Left forelimb (tissue), 1 donor: ENCODE data around the gene TAC1.
"Not testable (repeated sequence)": the region's sequence is repeated elsewhere in the genome, so short reads cannot be mapped to it uniquely, and the experiment has no call there.

ENCODE experiments used
- DNase-seq: peaks from one replicate; pipeline ENCODE4 v3.0.0-alpha.2; 2018; ENCODE audit warnings: low spot score

The TAC1 gene, protein sequence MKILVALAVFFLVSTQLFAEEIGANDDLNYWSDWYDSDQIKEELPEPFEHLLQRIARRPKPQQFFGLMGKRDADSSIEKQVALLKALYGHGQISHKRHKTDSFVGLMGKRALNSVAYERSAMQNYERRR

DNA sequence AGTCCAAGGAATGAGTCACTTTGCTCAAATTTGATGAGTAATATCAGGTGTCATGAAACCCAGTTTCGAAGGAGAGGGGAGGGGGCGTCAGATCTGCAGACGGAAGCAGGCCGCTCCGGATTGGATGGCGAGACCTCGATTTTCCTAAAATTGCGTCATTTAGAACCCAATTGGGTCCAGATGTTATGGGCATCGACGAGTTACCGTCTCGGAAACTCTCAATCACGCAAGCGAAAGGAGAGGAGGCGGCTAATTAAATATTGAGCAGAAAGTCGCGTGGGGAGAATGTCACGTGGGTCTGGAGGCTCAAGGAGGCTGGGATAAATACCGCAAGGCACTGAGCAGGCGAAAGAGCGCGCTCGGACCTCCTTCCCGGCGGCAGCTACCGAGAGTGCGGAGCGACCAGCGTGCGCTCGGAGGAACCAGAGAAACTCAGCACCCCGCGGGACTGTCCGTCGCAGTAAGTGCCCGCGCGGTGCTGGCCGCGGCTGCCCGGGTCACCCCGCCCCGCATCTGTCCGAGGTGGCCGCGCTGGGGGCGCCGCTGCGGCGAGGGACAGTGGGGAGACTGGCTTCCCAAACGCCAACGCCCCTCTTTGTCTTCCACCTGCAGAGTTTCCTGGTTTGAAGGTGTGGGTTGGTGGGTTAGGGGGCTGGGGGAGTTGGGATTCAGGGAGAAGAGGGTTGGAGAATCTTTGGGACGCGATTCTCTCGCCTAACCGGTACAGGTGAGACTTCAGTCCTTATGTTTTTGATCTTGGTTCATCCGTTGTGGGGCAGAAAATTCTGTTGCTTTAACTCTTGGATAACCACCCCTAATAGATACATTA is at the start of gene TAC1:
TAC1 (plus strand) TSS at position 351 of the 829 bp plus-strand sequence. CDS start 527 bp downstream, outside the sequence.
- no peak for DNase-seq

DNA sequence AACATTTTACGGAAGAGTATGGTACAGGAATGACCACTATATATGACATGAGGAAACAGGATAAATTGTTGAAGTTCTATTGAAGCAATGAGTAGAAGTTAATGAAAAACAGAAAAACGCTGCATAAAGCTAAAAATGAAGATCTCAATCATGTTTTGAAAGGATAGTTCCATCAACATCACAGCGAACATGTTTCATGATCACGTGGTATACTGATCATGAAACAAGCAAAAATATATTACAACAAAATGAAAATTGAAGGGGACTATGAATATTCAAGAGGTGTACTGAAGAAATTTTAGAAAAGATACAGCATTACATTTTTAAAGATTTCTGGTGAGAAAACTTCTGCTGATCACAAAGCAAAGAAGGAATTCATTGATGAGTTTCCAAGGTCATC is 45.9 kb upstream of the TAC1 start:
- DNase-seq: no peak

DNA sequence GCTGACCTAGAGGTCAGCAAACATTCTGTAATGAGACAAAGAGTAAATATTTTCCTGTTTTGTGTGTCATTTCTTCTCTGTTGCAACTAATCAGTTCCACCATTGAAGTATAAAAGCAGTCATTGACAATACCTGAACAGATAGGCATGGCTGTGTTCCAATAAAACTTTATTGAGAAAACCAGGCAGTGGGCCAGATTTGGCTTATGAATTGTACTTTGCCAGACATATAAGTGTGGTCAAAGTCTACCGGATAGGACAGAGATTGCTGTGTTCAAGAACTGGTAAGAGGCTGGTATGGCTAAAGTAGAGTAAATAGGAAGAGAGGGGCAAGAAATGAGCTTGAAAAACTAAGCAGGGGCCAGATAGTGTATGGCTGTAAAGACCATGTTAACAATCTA is 38.3 kb upstream of the TAC1 start:
- DNase-seq: no peak

DNA sequence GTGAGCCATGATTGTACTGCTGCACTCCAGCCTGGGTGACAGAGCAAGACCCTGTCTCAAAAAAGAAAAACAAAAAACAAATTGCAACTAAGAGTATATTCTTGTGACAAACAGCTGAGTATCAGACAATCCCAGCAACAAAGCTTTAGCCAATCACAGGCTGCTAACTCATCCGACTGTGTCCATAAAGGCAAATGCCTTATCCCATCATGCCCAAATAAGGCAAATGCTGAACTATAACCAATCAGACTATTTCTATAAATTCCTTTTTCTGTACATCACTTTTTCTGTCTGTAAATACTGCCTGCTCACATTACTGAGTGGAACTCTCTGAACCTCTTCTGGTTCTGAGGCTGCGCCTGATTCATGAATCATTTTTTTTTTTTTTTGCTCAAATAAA is 37.5 kb upstream of the TAC1 start:
- DNase-seq: no peak

DNA sequence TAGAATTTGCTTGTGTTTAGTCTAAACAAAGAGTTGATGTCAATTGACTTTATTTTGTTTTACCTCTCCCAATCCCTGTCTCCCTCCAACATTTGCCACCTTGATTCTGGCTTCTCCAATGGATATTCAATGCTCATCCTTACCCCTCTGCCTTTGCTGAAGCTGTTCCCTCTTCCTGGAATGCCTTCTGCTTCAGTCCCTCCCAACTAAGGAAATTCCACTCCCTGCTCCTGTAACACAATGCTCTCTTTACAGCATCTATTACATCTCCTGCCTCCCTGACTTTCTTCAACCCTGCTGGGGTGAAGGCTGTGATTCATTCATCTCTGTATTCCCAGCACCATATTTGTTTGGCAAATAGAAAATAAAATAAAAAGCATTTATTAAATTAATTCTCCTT is 34.5 kb upstream of the TAC1 start:
- DNase-seq: no peak

DNA sequence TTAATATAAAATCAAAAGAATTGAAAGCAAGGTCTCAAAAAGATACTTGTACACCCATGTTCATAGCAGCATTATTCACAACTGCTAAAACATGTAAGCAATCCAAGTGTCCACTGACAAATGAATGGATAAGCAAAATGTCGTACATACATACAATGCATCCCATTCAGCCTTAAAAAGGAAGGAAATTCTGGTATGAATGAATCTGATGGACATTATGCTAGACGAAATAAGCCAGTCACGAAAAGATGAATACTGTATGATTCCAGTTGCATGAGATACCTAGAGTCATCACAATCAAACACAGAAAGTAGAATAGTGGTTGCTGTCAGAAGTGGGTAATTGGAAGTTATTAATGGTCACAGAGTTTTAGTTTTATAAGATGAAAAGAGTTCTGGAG is 9.5 kb upstream of the TAC1 start:
- no peak for DNase-seq

DNA sequence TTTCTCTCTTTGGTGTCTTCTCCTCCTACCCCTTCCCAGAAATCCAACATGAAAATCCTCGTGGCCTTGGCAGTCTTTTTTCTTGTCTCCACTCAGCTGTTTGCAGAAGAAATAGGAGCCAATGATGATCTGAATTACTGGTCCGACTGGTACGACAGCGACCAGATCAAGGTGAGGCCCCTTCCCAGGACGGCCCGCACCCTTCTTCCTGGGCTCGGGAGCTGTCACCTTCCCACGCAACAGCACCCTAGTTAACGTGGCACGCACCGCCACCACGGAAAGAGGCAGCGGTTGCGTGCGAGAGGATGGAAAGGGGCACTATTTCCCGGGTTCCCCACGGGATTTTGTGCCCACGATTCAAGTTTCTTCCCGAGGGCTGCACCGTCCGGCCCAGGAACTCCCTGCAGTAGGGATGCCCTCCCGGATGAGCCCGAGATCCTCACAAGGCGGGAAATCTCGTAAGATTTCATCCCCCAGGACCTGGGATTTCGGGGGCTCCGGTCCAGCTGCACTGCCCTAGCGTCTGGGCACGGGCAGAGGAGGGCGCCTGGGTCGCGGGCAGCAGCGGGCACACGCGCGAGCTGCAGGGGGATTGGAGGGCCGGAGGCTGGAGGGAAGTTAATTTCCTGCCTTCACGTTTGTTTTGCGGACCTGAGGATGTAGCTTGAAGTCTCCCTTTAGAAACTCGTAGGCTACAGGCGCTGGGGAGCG is 834 bp downstream of the TAC1 start:
- no peak for DNase-seq

DNA sequence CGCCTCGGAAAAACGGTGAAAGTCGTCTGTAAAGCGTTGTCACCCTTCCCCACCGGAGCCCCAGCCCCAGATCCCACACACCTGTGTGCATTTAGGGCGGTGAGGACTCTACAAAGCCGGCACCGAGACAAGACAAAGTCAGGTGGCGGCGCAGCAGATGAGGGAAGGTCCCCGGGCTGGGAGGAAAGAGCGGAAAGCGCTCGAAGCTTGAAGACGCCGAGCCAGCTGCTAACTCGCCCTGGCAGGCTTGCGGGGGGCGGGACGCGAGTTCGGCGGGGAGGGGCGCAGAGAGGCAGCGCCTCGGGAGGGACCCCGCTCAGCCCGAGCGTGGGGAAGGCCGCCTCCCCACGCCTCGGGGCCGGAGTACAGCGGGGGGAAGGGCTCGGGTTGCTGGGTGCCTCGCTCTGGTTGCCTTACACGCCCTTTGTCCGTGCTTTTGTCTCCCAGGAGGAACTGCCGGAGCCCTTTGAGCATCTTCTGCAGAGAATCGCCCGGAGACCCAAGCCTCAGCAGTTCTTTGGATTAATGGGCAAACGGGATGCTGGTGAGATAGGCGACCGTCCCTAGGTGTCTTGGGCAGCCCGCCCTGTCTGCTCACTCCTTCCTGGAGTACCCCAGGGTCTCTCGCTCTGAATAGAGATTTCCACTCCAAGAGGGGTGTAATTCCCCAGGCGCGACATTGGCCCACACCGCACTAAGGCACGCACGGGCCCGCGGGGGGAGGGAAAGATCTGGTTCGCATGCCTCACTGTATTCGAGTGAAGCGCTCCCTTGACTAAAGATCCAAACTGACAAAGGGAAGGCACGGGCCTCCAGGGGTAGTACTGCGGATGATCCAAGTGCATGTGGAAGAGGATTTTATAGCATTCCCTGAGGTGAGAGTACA is 1.6 kb downstream of the TAC1 start:
- peak; percentile 64 for DNase-seq

DNA sequence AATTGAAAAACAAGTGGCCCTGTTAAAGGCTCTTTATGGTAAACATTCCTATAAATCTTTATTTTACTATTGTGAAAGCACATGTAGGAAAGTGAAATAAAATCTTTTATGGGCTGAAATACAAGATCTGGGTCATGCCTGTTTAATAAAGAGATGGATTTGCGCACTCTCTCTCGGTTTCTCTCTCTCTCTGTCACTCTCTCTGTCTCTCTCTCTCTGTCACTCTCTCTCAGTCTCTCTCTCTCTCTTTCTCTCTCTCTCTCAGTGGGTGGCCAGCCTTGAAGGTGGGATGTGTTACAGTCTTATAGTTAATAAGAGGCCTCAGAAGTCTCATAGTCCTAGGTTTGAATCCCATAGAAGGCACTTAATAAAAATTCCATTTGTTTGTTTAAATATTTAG is 2.4 kb downstream of the TAC1 start:
- no peak for DNase-seq

DNA sequence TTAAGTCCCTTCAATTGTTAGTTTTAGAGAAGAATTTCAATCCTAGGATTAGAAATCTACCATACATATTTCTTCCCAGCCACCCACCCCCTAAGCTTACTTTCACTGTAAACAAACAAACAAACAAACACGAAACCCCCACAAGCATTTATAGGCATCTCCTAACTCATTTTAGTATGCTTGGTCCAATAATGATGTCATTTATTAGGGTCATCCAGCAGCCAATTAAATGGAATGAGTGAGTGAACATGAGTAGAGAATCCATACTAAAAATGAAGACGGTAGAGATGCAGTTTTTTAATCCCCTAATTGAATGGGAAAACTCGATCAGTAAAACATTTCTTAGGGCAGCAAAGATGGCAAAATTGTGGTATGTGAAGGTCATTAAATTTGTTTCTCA is 3.2 kb downstream of the TAC1 start:
- DNase-seq: no peak

DNA sequence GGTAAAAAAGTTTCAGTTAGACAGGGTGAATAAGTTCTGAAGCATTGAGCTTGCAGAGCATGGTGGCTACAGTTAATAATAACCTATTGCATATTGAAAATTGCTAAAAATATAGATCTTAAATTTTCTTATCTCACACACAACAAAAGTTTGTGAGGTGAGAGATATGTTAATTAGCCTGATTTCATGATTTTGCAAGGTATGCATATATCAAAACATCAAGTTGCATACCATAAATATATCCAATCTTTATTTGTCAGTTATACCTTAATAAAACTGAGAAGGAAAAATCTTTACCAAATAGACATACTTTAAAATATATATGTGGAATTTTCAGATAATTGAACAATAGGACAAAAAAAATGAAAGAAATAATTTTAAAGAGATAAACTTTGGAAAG is 16.6 kb downstream of the TAC1 start:
- no peak for DNase-seq

DNA sequence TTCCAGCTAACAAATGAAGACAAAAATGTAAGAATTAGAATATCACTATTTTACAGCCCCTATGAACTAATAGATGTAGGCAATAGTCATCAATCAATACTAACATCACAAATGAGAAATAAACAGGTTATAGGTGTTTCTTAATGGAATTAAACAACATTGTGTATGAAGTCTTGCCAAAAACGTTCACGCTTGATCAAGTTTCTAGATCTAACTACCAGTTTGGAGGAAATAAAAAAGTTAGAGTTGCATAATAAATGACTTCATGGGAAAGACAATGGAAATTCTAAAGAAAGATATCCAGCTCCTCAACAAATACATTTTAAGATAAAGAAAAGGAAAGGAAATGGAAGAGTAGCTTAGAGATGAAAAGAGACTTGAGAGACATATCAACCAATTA is 19.7 kb downstream of the TAC1 start:
- DNase-seq: no peak

DNA sequence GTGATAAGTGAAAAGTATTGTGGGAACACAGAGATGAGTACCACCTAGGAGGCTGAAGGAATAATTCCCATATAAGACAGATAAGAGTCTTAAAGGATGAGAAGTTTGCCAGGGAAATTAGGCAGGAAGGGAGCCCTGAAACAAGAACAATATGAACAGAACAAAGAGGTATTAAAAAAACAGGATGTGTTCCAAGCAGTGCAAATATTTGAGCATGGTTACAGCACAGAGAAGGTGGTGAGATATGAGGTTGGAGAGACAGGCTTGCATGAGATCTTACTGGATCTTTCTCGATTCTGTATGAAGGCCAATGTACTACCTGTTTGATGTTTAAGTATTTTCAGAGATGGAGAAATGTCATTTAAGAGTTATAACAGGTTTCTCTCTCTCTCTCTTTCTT is 20.3 kb downstream of the TAC1 start:
- no peak for DNase-seq

DNA sequence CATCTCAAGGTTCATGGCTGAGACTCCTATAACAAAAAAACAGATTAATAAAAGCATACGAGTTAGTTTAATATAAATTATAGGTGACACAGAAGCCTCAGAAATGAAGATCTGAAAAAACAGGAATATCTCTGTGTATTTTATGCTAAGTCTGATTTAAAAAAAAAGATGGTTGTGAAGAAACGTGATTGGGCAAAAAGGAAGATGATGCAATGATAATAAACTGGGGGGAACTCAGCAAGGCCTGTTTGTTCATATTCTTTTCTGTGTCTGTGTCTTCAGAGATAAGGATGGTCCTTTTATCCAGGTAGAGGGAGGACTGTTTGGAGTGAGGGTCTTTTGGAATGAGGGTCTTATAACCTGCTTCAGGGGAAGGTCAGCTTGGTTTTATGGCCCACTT is 25.9 kb downstream of the TAC1 start:
- DNase-seq: no peak

DNA sequence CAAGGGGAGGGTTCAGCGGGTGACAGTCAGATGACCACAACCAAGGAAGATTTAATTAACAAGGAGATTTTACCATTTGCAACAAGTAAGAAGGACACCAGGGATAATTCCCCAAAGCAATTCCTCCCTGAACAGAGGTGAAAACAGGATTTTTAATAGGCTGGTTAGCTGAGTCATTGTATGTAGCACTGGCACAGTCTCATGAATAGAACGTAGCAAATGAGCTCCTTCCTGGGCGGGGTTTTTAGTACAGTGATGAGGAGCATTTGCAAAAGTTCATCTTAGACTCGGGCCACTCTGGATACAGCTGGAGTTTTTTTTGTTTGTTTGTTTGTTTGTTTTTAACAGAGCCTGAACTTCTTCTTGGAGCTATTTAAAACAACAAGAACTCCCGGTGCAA is 39.0 kb downstream of the TAC1 start:
- DNase-seq: no peak

DNA sequence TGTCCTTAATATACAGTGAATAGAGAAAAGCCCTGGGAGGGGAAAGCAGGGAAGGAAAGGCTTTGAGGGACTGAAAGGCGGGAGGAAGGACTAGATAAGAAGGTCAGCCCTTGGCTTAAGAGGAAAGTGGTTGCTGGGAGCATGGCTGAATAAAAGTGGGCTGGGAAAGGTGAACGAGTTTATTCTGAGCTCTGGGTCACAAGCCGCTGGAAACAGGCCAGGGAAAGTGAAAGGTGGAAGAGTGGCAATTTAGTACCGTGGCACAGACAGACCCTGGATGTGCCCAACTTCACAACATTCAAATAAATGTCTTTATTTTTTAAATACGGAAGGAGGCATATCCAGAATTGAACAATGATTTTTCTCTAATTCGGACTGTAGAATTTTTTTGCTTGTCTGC is 39.7 kb downstream of the TAC1 start:
- no peak for DNase-seq

DNA sequence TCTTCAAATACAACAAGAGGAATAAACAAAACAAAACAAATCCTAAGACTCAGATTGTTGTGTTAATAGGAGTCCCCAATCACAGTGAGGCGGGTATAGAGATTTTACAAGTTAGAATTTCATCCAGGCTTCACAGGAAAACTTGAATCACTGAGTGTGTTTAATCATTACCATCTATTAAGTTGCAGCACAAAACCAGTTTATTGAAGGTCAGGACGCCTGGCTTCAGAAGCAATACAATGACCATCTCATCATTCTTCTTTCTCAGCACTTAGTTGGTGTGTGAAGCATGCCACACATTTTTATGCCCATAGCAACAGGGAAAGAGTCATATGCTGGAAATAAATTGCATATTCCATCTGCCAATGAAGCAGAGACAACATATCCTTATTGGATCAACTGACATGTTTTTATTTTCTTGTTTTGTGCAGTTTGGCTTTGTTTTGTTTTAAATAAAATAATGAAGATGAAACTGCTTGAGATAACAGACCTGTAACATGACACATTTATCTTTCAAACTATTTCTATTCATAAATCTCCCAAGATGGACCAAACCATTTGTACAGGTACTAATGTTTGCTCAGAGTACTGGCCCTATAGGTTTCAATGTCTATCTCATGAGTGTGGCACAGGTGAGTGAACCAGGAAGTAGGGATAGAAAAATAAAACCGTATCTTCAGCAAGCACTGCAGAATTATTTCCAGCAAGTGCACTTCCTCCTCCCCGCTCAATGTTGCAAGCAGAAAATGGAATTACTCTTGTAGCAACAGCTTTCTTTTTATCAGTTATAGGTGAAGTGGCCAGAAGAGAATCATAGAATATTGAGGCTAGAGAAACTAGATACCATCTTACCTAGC is 40.4 kb downstream of the TAC1 start:
- DNase-seq: no peak

DNA sequence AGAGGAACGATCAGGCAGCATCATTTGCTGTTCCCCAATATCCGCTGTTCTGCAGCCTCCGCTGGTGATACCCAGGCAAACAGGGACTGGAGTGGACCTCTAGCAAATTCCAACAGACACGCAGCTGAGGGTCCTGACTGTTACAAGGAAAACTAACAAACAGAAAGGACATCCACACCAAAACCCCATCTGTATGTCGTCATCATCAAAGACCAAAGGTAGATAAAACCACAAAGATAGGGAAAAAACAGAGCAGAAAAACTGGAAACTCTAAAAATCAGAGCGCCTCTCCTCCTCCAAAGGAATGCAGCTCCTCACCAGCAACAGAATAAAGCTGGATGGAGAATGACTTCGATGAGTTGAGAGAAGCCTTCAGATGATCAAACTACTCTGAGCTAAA is 54.5 kb downstream of the TAC1 start:
- DNase-seq: not testable (repeated sequence)
